22Rv1 (cell line): ENCODE data around the gene UGT3A1.

ENCODE experiments used
- CTCF ChIP-seq: fragments of 450-650 bp; IDR thresholded peaks from 2 replicates; pipeline ENCODE4 v1.5.1; 2017; ENCODE audit warnings: mild to moderate bottlenecking
- ZFX ChIP-seq: fragments of 450-650 bp; IDR thresholded peaks from 2 replicates; pipeline ENCODE4 v1.6.1; 2017; ENCODE audit warnings: antibody characterized with exemption, borderline replicate concordance

- TF ChIP-seq CTCF (no peak), ZFX (no peak)
Measured at GRCh38 chr5:35902046-35902672, 89.0 kb downstream of the UGT3A1 start.
